ENCODE data around the gene EMC6.

The EMC6 gene

DNA sequence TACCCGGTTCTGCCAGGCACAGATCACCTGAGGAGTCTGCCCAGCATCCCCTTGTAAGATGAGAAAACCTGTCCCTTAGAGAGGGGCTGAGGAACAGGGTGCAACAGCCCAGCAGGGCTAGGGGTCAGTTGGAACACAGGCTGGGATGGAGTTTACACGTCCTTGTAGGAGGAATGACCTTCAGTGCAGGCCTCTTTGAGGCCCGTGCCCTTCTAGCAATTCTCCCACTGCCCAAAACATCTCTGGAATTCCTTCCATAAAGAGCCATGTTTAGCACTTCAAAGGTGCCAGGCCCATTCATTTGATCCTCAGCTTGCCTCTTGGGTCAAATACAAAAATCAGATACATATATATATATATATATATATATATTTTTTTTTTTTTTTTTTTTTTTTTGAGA, 27.6 kb upstream of the EMC6 start:
- no peak for DNase-seq
- no peak for TF ChIP-seq GATA1 (IDR thresholded peaks at IDR 0.05; ENCODE audit: low read depth, low read length)
- TF ChIP-seq POLR2A (IDR thresholded peaks at IDR 0.05; ENCODE audit: low read length): no peak

GRCh38 chr17:3641717-3642486, 26.7 kb upstream of the EMC6 start:
- TF ChIP-seq POLR2A (IDR thresholded peaks at IDR 0.05; ENCODE audit: low read length) (no peak), GATA1 (IDR thresholded peaks at IDR 0.05; ENCODE audit: low read depth, low read length) (no peak)
- DNase-seq: no peak

- TF ChIP-seq POLR2A (IDR thresholded peaks at IDR 0.05; ENCODE audit: low read length): no peak
- no peak for TF ChIP-seq GATA1 (IDR thresholded peaks at IDR 0.05; ENCODE audit: low read depth, low read length)
- no peak for DNase-seq
Observed at GRCh38 chr17:3643889-3644349, 24.7 kb upstream of the EMC6 start.

DNA sequence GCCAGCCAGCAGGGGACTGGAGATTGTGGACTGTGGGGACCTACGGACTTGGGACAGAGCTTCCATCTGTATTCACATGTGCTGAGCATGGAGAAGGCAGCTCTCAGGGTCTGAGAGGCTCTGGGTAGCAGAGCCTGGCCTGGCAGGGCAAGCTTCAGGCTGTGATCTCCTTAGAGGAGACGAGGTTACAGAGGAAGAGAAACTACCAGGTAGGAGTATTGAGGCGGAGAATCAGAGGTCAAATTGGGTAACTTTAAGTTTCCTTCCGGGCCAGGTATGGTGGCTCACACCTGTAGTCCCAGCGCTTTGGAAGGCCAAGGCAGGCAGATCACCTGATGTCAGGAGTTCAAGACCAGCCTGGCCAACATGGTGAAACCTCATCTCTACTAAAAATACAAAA, 23.3 kb upstream of the EMC6 start:
- DNase-seq: no peak
- no peak for TF ChIP-seq POLR2A (IDR thresholded peaks at IDR 0.05; ENCODE audit: low read length)
- no peak for TF ChIP-seq GATA1 (IDR thresholded peaks at IDR 0.05; ENCODE audit: low read depth, low read length)

GRCh38 chr17:3647251-3647650, 21.4 kb upstream of the EMC6 start:
- no peak for DNase-seq
- TF ChIP-seq GATA1 (IDR thresholded peaks at IDR 0.05; ENCODE audit: low read depth, low read length) (no peak), POLR2A (IDR thresholded peaks at IDR 0.05; ENCODE audit: low read length) (no peak)

DNA sequence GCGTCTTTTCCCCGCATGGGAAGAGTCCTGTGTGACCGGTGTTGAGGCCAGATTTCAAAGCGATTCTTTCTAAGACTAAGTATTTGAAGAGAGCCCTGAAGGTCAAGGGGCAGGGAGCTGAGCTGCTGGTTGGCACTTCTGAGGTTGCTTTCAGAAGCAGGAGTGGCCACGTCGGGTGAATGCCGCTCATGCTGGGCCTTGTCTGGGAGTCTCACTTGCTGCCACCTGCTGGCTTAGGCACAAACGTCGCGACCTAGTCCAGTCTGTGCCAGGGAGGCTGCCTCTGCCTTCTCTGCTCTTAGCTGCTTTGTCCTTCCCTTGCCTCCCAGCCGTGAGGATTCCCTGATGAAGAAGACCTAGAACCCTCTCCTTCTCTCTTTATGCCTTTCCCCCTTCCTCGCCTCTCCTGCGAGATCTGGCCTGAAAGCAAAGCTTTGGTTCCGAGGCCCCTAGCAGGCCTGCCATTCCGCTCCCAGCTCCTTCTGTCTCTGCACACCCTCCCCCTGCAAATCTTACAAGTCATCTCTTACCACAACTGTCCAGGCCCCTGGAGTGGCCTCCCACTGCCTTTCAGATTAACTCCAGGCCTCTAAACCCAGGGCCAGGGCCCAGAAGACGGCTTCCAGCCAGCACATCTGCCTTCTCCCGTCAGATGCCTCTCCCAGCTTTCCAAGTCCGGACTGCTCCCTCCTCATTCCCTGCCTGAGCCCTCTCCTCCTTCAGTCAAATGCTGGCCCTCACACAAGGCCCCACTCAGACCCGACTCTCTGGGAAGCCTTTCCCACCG, 20.6 kb upstream of the EMC6 start:
- peak; percentile 53 to 65 for DNase-seq
- TF ChIP-seq GATA1 (IDR thresholded peaks at IDR 0.05; ENCODE audit: low read depth, low read length) (no peak), POLR2A (IDR thresholded peaks at IDR 0.05; ENCODE audit: low read length) (no peak)

DNA sequence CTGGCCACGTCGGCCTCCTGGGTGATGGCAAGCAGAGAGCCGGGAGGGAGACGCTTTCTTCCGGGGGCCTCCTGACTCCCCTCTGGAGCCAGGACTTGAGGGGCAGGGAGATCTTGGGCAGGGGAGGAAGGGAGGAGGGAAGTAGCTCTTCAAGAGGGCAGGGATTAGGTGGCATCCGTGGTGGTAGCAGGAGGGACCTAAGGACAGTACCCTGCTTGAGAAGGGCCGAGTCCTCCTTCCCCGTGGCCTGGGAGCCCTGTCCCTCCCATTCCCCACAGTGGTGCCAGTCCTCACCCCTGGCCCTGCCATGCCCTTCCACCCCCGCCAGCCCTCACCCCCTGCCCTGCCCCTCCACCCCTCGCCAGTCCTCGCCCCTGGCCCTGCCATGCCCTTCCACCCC, 12.8 kb upstream of the EMC6 start:
- TF ChIP-seq GATA1 (IDR thresholded peaks at IDR 0.05; ENCODE audit: low read depth, low read length) (no peak), POLR2A (IDR thresholded peaks at IDR 0.05; ENCODE audit: low read length) (no peak)

DNA sequence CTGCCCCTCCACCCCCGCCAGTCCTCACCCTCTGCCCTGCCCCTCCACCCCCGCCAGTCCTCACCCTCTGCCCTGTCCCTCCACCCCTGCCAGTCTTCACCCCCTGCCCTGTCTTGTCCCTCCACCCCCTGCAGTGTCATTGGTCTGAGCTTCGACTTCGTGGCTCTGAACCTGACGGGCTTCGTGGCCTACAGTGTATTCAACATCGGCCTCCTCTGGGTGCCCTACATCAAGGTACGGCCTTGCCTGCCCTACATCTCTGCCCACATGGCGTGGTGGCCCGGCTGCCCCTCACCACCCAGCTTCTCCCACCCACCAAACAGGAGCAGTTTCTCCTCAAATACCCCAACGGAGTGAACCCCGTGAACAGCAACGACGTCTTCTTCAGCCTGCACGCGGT, 12.3 kb upstream of the EMC6 start:
- TF ChIP-seq POLR2A (IDR thresholded peaks at IDR 0.05; ENCODE audit: low read length) (no peak), GATA1 (IDR thresholded peaks at IDR 0.05; ENCODE audit: low read depth, low read length) (no peak)
- no peak for DNase-seq

More for the DNA sequence above, 12.8 kb upstream of the EMC6 start:
- DNase-seq: no peak

DNA sequence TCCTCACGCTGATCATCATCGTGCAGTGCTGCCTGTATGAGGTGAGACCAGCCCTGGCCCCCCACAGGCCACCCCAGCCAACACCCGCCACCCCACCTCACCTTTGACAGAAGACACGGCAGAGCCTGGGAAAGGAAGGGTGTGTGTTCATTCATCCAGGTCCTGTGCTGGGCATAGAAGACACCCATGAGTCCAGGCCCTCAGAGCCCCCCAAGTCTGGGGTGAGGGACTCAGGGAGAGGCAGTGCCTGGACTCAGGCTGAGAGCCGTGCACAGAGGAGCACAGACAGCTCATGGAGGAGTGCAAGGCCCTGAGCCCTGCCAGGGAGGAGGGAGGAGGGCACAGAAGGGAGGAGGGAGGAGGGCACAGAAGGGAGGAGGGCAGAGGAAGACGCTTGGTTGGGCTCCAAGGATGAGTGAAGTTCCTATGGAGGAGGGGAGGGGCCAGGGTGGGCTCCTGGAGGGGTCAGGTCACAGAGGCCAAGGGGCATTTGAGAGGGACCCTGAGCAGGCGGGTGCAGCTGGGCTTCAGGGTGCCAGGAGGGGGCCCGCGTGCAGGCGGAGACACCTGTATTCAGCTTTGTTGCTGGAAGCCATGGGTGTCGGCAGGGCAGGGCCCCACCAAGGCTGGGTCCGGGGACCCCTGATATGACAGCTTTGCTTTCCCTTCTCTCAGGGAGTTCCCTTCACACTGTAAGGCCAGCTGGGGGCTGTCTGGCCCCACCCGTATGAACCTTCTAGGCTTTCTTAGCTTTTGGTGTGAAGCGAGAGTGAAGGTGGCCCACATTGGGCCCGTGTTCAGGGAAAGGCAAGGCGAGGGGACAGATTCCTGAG, 11.6 kb upstream of the EMC6 start:
- DNase-seq: no peak

DNA sequence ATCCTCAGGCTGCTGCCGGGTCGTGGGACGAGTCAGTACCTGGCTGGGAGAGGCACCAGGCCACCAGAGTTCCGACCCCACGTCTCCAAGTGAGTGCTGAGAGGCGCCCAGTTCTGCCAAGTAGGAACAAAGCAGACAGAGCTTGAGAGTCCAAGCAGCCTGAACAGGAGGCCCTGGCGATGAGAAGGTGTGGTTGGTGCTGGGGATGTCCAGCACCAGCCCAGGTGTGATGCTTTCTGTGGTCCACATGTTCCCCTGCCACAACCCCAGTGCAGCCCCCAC, 11.1 kb upstream of the EMC6 start:
- TF ChIP-seq GATA1 (IDR thresholded peaks at IDR 0.05; ENCODE audit: low read depth, low read length) (no peak), POLR2A (IDR thresholded peaks at IDR 0.05; ENCODE audit: low read length) (no peak)

More for the DNA sequence above, 11.6 kb upstream of the EMC6 start:
- TF ChIP-seq GATA1 (IDR thresholded peaks at IDR 0.05; ENCODE audit: low read depth, low read length): no peak
- no peak for TF ChIP-seq POLR2A (IDR thresholded peaks at IDR 0.05; ENCODE audit: low read length)

DNA sequence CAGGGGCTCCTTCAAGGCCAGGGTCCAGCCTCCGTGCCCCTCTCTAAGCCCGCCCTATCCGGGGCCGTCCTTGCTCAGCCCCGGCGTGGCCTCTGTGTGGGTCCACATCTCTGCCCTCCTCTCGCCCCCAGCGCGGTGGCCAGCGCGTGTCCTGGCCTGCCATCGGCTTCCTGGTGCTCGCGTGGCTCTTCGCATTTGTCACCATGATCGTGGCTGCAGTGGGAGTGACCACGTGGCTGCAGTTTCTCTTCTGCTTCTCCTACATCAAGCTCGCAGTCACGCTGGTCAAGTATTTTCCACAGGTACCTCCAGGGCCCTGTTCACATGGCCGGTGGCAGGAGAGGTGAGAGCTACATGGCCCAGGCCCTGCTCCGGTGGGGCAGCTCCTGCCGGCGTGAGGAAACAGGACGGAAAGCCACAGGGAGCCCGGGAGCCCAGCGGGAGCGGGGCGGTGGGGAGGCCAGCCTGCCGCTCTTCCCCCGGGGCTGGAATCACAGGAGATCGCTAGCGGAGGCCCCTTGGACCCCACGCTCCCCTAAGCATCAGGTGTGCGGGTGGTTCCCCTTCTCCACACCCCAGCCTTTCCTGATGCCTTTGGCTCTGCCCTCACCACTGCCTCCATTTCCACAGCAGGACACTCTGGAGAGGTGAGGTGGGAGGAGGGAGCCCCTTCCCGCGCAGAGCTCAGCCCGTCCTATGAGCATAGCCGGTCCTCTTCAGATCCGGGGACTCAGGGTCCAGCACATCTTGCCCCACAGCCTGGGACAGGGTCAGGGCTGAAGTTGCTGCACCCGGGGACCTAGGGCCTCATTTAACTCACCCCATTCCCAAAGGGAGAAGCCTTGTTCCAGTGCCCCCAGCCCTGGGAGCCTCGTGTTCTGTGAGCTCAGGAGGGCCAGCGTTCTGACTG, 10.5 kb upstream of the EMC6 start:
- no peak for DNase-seq
- TF ChIP-seq GATA1 (IDR thresholded peaks at IDR 0.05; ENCODE audit: low read depth, low read length) (no peak), POLR2A (IDR thresholded peaks at IDR 0.05; ENCODE audit: low read length) (no peak)

More for the DNA sequence above, 11.1 kb upstream of the EMC6 start:
- no peak for DNase-seq

GRCh38 chr17:3658784-3659449, 9.7 kb upstream of the EMC6 start:
- DNase-seq: no peak
- TF ChIP-seq GATA1 (IDR thresholded peaks at IDR 0.05; ENCODE audit: low read depth, low read length): no peak
- no peak for TF ChIP-seq POLR2A (IDR thresholded peaks at IDR 0.05; ENCODE audit: low read length)

Data from erythroblast (primary cell).